ENCODE data around the gene LDB1.

LDB1 gene

GRCh38 chr10:102112210-102112817 lies 7.9 kb downstream of the LDB1 start:
- no peak for DNase-seq

DNA sequence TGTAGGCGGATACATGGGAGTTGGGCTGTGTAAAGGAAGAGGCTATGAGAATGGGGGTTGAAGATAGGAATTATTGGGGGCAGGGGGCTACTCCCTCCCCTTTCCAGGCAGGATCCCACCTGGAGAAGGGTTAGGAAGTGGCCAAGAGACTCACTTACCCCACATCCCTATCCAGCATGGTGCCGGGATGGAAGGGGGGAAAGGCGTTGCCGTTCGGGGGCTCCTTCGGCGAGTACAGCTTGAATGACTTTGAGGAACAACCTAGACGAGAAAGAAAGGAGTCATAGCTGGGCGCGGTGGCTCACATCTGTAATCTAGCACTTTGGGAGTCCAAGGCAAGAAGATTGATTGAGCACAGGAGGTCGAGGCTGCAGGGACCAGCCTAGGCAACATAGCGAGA lies 8.9 kb downstream of the LDB1 start:
- DNase-seq = no peak

DNA sequence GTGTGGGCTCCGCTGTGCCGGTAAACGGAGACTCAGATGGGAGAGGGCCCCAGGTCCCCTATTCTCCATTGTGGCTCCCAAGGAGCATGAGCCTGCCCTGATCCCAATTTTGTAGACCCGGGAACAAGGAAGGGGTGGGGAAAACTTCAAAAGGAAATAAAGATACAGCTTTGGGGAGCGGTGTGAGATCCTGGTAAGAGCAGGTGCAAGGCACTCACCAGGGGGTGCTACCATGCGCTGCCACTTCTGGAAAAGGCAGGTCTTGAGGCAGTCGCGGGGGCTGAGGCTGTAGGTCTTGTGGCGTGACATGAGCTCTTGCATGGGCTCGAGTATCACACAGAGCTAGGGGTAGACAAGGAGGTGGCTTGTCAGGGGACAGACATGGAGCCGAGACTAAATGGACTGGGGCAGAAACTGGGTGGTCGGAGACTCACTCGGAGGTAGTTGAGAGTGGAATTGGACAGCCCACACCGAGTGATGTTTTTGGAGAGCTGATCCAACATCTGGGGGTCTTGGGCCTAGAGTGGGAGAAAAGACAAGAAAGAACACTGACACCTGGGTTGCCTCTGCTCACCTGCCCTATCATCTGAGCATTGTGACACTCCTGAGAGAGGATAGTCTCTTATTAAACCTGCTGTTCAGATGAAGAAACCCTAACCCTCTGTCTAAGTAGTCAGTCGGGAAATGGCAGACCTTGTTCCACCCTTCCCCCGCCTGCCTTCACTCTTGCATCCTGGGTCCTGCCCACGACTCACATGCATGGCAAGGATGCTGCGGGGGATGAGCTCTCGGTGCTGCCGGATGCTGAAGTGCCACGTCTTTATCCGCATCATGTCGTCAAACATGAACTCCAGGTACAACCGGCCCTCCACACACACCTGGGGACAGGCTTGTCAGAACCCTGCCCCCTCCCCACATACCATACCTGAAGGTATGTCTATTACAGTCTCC lies 10.7 kb downstream of the LDB1 start:
- DNase-seq = no peak

GRCh38 chr10:102106998-102107397 lies 13.2 kb downstream of the LDB1 start:
- no peak for DNase-seq

DNA sequence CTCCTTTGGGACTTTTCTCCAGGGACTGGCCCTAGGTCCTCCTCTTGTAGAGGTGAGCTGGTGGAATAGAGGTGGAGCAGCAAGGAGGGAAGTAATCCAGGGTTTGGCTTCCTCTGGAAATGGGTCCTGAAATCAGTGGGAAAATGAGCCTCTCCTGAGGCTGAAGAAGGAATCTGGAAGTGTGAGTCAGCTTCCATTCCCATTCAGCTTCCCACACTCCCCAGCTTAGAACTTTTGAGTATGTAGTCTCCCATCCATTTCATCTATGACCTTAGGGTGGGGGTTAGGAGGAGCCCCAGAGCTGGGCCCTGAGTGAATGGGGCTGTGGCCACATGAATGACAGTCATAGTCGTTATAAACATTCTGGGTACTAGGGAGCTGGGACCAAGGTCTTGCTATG lies 17.7 kb downstream of the LDB1 start:
- no peak for DNase-seq

DNA sequence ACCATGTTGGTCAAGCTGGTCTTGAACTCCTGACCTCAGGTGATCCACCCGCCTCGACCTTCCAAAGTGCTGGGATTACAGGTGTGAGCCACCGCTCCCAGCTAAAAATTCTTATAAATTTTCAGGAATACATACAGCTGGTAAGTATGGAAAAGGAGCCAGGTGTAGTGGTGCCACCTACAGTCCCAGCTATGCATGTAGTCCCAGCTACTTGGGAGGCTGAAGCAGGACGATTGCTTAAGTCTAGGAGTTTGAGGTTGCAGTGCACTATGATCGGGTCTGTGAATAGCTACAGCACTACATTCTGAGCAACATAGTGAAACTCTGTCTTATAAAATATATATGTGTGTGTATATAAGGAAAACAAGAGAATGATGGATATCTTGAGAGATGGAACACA lies 19.0 kb downstream of the LDB1 start:
- DNase-seq = no peak

DNA sequence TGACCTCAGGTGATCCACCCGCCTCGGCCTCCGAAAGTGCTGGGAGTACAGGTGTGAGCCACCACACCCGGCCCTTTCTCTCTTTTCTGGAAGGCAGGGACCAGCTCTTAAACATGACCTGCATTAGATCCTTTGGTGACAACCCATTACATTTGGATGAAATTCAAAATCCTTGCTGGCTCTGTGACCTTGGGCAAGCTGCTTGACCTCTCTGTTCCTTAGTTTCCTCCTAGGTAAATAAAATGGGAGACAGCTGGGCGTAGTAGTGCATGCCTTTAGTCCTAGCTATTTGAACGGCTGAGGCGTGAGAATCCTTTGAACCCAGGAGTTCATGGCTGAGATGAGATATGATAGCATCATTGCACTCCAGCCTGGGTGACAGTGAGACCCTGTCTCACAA lies 23.7 kb downstream of the LDB1 start:
- no peak for DNase-seq

DNA sequence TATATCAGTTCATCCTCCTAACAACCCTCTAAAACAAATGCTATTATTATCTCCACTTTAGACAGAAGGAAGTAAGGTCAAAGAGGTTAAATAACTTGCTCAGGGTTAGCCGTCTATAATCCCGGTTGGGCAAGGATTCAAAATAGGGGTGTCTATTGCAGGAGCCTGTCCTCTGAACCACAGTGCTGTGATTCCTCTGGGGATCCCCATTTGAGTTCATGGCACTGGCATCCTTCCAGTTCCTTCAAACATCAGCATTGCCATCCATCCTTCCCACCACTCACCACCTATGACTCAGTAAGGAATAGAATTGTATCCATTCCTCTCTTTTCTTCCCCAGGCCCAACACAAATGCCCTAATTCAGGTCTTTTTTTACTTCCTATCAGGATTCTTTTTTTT lies 29.4 kb downstream of the LDB1 start:
- DNase-seq = no peak

DNA sequence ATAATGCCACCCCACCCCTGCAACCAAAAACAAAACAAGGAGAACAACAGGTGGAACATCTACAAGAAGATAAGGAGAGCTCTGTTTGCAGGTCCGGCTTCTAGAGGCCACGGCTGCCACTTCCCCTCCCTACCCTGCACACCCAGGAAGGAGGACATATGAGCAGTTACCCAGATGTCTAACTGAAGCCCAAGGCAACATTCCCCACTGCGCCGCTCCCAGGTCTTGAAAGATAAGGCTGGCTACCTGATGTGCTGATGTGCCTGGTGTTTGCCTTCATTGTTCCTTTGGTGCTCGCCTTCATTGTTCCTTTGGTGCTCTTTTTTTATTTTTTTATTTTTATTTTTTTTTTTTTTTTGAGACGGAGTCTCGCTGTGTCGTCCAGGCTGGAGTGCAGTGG lies 34.0 kb downstream of the LDB1 start:
- DNase-seq = no peak

- DNase-seq = no peak
These were observed 34.8 kb downstream of the LDB1 start for GRCh38 chr10:102085336-102085735.

DNA sequence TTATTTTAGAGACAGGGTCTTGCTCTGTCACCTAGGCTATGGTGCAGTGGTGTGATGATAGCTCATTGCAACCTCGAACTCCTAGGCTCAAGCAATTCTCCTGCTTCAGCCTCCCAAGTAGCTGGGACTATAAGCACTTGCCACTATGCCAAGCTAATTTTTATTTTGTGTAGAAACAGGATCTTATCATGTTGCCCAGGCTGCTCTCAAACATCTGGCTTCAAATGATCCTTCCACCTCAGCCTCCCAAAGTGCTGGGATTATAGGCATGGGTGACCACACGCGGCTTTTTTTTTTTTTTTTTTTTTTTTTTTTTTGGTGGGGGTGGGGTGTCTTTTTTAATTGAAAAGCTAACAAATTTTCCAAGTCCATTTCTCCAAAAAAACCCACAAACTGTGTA lies 36.6 kb downstream of the LDB1 start:
- DNase-seq = no peak

GRCh38 chr10:102072673-102073527 lies 47.3 kb downstream of the LDB1 start:
- DNase-seq = no peak

DNA sequence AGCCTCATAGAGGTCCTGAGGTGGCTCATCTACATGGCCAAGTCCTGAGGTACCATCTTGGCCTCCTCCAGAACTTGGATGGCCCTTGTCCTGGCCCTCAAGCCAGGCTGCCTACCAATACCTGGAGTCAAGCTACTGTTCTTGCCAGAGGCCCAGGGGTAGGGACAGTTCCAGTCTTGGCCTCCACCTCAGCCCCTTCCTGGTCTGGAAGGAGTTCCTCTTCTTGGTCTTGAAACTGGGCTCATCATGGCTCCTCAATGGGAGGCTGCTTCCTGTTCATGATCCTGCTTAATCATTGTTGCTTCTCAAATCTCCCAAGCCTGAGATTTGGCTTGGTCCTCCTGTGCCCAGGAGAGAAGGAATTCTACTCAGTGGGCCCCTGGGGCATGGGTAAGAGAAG lies 51.1 kb downstream of the LDB1 start:
- no peak for DNase-seq

GRCh38 chr10:102068216-102068615 lies 52.0 kb downstream of the LDB1 start:
- DNase-seq = no peak

- no peak for DNase-seq
These were observed 52.9 kb downstream of the LDB1 start for GRCh38 chr10:102067091-102067916.

GRCh38 chr10:102066399-102067088 lies 53.6 kb downstream of the LDB1 start:
- peak; percentile 31 for DNase-seq

DNA sequence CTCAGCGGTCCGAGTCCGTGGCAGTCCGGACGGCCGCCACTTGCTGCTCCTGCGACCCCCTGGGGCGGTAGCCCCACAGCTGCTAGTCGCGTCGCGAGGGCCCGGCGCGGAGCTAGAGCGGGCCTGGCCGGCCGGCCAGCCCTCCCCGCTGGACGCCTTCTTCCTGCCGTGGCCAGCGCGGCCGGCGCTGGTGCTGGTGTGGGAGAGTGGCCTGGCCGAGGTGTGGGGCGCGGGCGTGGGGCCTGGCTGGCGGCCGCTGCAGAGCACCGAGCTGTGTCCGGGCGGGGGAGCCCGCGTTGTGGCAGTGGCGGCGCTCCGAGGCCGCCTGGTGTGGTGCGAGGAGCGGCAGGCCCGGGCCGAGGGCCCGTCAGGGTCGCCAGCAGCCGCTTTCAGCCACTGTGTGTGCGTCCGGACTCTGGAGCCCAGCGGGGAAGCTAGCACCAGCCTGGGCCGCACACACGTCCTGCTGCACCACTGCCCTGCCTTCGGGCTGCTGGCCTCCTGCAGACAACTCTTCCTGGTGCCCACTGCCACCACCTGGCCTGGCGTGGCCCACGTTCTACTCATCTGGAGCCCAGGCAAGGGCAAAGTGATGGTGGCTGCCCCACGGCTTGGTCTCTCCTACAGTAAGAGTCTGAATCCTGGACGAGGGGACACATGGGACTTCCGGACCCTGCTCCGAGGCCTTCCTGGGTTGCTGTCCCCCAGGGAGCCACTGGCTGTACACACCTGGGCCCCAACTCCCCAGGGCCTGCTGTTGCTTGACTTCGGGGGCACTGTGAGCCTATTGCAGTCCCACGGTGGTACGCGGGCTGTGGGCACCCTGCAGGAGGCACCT lies 54.4 kb downstream of the LDB1 start:
- no peak for DNase-seq

DNA sequence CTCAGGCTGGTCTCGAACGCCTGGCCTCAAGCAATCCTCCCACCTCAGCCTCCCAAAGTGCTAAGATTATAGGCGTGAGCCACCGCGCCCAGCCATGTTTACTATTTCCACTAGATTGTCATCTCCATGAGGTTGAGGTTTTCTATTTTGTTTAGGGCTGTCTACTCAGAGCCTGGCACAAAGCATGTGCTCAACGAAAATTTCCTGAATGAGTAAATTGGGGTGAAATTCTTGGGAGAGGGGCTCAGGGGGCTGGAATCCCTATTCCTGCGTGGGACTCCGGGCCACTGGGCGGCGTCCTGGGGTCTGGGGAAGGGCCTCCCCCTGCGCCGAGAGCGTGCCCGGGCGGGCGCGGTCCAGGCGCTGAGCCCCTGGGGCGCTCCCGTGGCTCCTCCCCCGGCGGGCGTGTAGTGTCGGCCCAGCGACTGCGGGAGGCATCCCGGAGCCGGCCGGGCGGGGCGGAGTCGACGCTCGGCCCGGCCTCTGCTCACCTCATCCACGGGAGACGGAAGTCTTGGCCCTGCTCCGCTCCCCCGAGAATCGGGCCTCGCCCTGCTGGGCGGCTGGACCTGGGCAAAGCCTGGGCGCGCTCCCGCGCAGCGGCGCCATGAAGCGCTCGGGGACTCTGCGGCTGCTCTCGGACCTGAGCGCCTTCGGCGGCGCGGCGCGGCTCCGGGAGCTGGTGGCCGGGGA lies 55.2 kb downstream of the LDB1 start, which contains the start of gene HPS6:
Gene HPS6, plus strand, starts transcription at position 482 of the 693 bp plus-strand sequence. Its CDS starts 126 bp downstream, at position 608.
- DNase-seq = no peak

GRCh38 chr10:102064503-102064867 lies 55.7 kb downstream of the LDB1 start:
- DNase-seq = no peak

GRCh38 chr10:102059987-102060386 lies 60.2 kb downstream of the LDB1 start:
- no peak for DNase-seq

Data from NCI-H524 treated with DMSO at 0.1 percent for 48 hours (cell line).